ENCODE results near the gene KIAA2012.

KIAA2012 gene

DNA sequence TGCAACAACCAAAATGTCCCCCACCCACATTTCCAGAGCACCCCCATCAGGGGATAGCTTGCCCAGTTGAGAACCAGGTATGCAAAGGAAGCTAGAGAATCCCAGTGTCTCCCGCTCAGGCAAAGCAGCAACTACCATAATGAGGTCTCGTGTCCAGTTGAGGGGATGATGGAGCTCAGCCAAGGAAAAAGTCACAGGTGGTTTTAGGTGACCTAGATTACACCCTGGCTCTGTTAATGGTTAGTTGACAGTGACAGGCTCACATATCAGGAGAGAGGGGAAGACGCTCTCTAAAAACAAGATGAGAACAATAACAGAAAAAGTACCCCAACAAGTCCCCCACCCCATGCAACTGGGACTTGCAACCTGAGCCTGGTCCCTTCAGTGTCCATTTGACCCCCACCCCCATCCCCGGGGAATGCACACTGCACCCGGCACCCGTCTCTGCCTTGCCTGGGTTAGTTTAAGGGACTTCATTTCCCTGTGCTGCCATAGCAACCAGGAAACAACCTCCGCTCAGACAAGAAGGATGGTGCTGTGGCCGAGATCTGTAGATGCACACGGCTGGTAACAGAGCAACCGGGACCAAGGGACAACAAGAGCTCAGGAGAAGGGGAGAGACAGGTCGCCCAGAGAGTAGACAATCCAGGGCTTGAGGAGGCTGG lies at the start of gene KIAA2012:
Gene KIAA2012 (plus strand): TSS at position 519 of the 665 bp plus-strand sequence. CDS start 373 bp downstream, outside the sequence.
- no peak for DNase-seq (ENCODE audit: low read depth in 2 of 2)

DNA sequence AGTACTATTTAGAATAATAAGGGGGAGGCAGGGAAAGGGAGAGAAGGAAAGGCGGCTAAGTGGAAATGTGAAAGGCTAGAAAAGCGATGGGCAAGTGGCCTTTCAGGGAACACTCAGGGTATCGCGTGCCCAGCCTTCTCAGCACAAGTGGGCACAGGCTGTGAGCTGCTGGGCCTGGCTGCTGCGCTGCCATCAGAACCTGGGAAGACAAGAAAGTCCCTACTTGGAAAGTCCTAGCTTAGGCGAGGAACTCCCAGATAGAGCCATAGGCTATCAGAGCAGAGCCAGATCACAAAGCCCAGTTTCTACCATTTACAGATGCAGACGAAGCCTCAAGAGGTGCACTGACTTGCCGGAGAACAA lies 49.2 kb upstream of the KIAA2012 start:
- DNase-seq (ENCODE audit: low read depth in 2 of 2), result no peak

DNA sequence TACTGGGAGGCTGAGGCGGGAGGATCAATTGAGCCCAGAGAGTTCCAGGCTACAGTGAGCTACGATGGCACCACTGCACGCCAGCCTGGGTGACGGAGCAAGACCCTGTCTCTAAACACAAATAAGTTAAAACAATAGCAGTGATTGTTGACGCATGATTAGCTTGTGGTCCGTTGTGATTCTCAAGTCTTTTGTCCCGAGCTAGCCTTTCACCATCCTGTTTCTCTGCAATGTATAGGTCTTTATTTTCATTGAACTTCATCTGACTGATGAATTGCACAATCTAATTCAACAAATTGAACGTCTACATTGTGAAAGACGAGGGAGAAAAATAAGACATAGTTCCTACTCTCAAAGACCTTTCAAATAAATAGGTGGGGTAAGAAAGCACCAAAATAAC lies 48.2 kb upstream of the KIAA2012 start:
- DNase-seq (ENCODE audit: low read depth in 2 of 2), result no peak

DNA sequence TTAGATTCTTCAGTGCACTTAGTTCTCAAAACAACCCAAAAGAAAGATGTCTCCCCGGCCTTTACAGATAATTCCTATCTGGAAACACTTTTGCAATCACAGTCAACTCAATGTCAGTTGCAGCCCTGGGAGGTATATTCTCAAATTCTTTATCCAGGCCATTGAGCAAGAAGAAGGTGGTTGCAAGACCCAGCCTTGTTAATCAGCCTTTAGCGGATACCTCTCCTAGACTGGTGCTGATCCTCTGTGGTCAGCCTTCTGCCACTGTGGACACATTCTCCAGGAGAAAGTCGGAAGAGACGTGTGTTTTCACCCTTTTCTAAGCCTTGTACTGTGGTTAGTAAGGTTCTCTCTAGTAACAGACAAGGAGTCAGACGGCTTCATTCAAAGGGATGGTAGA lies 47.2 kb upstream of the KIAA2012 start:
- DNase-seq (ENCODE audit: low read depth in 2 of 2), result no peak

DNA sequence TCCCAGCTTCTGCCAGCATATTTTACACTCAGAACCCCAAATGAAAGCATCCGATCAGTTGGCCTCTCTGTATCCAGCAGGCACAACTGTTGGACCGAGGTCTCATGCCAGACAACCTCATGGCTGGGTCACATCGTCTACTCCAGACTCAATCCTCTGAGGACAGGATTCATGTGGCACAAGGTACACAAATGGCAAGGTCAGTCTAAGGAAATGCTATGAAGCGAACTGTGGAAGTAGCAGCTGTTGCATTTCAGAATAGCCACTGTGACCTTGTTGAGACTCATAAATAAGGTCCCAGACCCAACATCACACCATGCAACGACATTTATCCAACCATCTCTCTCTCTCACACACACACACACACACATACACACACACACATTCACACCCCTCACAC lies 46.5 kb upstream of the KIAA2012 start:
- no peak for DNase-seq (ENCODE audit: low read depth in 2 of 2)

DNA sequence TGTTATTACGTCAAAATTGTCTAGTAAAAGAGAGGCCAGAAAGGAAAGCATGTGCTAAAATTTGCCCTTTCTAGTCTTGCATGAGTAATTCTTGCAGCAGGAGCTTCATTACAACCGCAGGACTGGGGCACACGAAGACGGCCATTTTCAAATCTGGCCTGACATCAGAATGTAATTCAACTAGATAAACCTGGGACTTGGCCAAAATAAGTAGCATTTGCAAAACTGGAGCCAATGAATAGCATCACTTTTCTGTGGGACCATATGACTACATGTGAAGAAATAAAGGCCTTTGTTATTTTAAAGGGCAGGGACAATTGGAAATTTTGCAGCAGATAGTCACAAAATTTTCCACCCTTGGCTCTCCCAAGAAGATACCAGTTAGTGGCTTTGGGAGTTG lies 42.4 kb upstream of the KIAA2012 start:
- no peak for DNase-seq (ENCODE audit: low read depth in 2 of 2)

DNA sequence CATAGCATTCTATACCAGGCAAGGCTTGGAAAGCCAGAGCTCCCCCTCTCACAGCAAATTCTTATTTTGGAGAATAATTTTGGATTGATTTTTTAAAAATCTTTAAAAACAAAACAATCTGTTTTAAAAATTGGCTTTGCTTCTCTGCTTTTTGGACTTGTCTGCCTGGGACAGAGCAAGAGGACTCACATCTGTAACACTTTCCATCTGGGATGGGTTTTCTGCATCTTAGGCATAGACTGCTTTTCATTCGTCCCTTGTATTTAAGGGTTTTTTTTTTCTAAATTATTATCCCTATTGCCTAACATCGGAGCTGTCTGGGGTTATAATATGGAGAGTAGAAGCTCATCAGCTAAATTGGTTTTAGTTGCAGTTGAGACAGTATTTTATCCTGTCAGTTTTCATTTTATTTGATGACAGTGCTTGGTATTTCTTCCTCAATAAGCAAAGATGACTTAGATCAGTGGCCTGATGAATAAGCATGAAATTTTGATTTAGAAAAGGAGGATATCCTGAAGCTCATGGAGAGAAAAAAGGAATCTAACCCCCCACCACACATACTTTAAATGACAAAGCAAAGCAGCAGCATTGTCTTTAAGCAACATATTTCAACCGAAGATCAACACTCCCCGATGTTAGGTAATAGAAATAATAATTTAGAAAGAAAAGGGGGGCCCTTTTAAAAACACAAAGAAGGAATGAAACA lies 41.7 kb upstream of the KIAA2012 start:
- no peak for DNase-seq (ENCODE audit: low read depth in 2 of 2)

DNA sequence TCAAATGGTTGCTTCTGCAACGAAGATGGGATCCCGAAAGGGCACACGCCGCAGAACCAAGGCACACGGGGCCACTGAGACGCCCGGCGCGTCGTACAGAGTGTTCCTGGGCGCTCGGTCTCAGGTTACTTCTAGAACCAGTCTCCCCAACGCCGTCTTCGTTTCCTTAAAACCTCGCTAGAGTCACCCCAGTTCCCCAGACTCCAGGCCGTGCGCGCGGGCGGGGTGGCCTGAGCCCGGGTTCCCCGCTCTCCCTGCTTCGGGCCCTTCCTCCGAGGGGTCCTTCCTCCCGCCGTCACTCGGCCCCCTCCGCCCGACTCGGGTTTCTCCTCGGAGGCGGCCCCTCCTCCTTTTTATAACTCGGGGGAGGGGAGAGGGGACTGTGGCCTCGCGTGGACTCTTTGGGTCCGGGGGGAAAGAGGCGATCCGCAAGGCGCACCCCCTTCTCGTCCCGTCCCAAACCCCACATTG lies 40.2 kb upstream of the KIAA2012 start:
- DNase-seq (ENCODE audit: low read depth in 2 of 2), result no peak

DNA sequence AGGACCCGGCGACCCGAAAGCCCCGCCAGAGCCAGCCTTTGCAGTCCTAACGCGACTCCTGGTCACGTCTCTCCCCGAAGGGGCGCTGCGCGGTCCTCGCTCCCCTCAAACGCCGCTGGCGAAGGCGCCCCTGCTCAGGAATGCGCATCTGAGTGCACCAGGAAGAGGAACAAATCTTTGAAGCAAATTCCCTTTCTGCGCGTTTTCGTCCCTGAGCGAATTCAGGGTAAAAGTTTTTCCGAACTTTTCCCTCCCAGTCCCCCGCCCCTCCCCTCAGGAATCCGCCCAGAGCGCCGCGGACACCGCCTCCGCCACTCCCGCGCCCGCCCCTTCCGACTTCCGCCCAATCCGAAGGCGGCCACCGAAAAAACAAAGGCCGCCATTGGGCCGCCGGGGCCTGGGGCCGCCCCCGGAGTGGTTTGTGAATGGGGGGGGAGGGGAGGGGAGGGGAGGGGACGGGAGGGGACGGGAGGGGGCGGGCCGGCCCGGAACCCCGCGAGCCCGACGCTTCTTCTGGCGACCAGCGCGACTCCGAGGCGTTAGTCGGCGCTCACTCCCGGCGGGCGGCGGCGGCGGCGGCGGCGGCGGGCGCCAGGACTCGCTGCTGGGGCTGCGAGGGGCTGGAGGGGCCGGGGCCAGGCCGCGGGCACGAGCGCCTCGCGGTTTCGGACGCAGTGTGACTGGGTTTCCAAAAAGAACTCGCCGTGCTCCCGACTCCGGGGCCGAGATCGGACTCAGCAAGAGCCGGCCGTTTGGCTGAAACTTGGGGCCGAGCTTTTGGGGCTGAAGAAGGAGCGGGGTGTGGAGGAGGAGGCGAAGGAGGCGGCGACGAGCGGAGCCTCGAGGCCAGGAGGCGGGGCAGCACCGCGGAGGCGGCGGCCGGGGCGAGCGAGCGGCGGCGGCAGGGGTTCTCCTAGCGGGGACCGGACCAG lies 39.5 kb upstream of the KIAA2012 start, which contains the start of gene FZD7:
Gene FZD7 (plus strand): TSS at position 539 of the 932 bp plus-strand sequence. CDS start 793 bp downstream, outside the sequence.
- peak; percentile 73 to 78 for DNase-seq (ENCODE audit: low read depth in 2 of 2)

DNA sequence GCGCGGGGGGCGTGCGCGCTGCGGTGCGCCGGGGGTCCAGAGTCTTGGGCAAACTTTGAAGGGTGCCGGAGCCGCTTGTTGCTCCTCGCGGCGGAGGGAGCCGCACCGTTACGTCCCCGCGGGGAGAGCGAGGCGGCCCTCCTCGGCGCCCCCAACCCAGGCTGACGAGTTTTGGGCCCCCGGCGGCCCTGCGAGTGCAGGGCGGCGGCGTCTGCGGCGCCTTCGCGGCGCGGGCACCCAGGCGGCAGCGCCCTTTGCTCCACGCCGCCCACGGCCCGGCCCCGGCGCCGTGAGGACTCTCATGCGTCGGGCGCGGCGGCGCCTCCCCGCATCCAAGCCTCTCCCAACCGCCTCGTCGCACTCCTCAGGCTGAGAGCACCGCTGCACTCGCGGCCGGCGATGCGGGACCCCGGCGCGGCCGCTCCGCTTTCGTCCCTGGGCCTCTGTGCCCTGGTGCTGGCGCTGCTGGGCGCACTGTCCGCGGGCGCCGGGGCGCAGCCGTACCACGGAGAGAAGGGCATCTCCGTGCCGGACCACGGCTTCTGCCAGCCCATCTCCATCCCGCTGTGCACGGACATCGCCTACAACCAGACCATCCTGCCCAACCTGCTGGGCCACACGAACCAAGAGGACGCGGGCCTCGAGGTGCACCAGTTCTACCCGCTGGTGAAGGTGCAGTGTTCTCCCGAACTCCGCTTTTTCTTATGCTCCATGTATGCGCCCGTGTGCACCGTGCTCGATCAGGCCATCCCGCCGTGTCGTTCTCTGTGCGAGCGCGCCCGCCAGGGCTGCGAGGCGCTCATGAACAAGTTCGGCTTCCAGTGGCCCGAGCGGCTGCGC lies 38.6 kb upstream of the KIAA2012 start:
- DNase-seq (ENCODE audit: low read depth in 2 of 2), result peak in 1 of 2 donors; percentile 12

DNA sequence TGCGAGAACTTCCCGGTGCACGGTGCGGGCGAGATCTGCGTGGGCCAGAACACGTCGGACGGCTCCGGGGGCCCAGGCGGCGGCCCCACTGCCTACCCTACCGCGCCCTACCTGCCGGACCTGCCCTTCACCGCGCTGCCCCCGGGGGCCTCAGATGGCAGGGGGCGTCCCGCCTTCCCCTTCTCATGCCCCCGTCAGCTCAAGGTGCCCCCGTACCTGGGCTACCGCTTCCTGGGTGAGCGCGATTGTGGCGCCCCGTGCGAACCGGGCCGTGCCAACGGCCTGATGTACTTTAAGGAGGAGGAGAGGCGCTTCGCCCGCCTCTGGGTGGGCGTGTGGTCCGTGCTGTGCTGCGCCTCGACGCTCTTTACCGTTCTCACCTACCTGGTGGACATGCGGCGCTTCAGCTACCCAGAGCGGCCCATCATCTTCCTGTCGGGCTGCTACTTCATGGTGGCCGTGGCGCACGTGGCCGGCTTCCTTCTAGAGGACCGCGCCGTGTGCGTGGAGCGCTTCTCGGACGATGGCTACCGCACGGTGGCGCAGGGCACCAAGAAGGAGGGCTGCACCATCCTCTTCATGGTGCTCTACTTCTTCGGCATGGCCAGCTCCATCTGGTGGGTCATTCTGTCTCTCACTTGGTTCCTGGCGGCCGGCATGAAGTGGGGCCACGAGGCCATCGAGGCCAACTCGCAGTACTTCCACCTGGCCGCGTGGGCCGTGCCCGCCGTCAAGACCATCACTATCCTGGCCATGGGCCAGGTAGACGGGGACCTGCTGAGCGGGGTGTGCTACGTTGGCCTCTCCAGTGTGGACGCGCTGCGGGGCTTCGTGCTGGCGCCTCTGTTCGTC lies 37.7 kb upstream of the KIAA2012 start:
- no peak for DNase-seq (ENCODE audit: low read depth in 2 of 2)

DNA sequence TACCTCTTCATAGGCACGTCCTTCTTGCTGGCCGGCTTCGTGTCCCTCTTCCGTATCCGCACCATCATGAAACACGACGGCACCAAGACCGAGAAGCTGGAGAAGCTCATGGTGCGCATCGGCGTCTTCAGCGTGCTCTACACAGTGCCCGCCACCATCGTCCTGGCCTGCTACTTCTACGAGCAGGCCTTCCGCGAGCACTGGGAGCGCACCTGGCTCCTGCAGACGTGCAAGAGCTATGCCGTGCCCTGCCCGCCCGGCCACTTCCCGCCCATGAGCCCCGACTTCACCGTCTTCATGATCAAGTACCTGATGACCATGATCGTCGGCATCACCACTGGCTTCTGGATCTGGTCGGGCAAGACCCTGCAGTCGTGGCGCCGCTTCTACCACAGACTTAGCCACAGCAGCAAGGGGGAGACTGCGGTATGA lies 37.1 kb upstream of the KIAA2012 start:
- DNase-seq (ENCODE audit: low read depth in 2 of 2), result no peak

DNA sequence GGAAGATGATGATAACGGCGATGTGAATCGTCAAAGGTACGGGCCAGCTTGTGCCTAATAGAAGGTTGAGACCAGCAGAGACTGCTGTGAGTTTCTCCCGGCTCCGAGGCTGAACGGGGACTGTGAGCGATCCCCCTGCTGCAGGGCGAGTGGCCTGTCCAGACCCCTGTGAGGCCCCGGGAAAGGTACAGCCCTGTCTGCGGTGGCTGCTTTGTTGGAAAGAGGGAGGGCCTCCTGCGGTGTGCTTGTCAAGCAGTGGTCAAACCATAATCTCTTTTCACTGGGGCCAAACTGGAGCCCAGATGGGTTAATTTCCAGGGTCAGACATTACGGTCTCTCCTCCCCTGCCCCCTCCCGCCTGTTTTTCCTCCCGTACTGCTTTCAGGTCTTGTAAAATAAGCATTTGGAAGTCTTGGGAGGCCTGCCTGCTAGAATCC lies 36.4 kb upstream of the KIAA2012 start:
- DNase-seq (ENCODE audit: low read depth in 2 of 2), result no peak

DNA sequence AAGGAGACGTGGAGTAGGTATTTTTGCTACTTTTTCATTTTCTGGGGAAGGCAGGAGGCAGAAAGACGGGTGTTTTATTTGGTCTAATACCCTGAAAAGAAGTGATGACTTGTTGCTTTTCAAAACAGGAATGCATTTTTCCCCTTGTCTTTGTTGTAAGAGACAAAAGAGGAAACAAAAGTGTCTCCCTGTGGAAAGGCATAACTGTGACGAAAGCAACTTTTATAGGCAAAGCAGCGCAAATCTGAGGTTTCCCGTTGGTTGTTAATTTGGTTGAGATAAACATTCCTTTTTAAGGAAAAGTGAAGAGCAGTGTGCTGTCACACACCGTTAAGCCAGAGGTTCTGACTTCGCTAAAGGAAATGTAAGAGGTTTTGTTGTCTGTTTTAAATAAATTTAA lies 36.0 kb upstream of the KIAA2012 start:
- DNase-seq (ENCODE audit: low read depth in 2 of 2), result no peak

DNA sequence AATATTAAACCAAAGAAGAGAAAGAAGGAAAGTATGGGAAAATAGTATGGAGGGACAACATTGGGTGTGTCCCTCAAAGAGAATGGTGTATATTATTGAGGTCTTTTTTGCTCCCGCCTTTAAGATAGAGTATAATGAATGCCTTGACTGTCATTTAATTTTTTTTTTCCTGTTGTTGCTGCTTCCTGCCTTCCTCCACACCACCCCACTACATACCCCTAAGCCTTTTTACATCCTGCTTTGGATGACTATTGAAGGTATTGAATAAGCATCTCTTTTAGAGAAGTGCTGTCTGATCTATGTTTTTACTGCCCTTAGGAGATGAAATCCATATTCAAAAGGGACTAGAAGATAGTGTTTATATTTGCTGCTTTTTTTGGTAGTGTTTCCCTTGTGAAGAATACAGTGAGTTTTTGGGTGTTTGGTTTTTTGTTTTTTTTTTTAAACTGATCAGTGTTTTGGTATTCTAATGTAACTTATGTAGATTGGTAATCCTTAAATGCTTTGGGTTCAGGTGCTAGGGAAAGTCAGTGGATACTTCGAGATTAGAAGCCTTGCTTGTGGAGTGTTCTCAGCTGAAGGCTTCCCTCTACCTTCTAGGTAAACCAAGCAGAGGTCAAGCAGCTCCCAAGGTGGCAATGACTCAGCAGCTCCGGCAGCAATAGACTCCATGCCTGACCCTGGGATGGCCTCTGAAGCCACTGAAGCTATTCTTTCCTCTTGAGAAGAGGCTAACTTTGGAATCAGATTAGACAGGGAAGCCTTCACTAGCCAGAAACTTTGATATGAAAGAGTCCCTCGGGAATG lies 34.4 kb upstream of the KIAA2012 start:
- no peak for DNase-seq (ENCODE audit: low read depth in 2 of 2)

DNA sequence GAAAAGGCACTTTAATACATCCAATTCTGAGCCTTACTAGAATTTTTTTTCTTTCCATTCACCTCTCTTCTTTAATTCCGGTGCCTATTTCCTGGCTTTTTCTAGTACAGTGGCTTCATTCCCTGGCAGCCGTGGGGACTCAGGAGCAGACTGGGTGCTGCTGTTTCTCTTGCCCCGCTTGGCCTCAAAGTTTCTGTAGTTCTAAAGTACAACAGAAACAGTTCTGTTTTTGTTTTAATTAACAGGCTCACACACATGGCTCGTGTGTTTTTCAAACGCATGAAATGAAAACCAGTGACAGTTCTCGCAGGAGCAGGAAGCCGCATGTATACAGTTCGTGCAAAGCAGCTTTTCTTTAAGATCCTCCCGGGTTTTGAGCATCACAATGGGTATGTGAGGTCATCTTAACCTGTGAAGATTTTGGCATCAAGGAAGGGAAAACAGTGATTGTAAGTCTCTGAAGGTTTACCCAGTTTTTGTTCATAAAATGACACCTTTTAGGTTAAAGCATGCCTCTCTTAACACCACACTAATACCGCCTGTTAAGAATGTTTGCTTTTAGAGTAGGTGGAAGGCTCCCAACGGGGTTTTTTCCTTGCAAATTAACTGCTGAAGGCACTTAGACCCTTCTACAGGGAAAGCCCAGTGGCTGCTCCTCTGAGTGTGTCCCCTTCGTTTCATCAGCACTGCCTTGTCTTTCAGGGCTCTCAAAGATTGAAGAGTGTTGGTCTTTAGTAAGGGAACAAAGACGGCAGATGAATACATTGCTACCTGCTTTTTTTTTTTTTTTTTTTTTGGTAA lies 33.6 kb upstream of the KIAA2012 start:
- no peak for DNase-seq (ENCODE audit: low read depth in 2 of 2)

DNA sequence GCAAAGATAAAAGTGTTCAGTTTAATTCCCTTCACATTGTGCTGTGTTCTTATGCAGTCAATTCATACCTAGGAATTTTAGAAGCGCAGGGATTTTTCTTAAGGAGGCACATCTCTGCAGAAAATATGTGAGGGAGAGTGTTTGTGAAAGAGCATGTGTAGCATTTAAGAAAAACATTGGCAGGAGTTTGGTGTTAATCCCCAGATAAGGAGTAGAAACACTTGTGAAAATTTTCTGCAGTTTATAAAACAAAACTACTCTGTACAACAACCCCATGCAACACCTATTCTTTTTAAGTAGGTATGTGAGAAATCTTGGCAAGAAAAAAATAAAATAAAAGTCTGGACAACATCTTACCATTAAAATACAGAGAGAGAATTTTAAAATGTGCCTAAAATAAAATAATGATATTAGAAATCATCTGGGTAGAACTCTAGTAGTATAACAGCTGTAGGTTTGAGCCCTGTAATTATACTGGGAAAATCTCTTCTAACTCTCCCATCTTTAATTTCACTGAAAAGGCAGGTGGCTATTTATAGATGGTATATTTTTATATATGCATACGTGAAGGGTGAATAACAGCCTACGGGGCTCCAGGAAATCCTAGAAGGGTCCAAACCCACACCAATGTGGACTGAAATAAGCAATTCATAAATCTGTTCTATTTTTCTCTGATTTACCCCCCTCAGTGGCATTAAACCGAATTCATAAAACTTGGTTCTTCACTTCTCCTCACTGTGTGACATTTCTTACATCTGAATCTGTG lies 32.8 kb upstream of the KIAA2012 start:
- DNase-seq (ENCODE audit: low read depth in 2 of 2), result no peak

DNA sequence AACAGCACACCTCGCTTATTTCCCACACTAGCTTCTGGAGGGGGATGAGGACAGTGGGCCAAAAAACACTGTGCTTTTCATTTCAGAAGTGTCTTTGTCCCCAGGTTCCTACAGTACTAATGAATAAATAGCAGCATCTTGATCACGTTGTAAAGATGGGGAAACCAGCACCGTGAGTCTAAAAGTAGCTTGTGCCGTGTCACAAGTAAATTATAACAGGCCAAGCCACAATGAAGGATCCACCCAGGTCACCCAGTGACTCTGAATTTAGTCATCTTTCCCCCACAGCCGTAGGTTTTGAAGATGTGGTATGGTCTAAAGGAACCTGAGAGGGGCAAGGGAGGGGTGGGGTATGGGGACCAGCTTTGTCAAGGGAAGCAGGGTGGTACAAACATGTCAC lies 30.6 kb upstream of the KIAA2012 start:
- DNase-seq (ENCODE audit: low read depth in 2 of 2), result no peak
